ENCODE data around the gene DOC2A.
"Not testable (repeated sequence)": the region's sequence is repeated elsewhere in the genome, so short reads cannot be mapped to it uniquely, and the experiment has no call there.

GRCh38 chr16:30017937-30018336 is 7.1 kb upstream of the DOC2A start:
- not testable (repeated sequence) for TF ChIP-seq CTCF (conservative IDR thresholded peaks at IDR 0.05; ENCODE audit: low read depth, low read length); EZH2 (IDR thresholded peaks at IDR 0.05; ENCODE audit: borderline replicate concordance, low read depth, low read length, poor library complexity, severe bottlenecking)

All from A673 (cell line).